B cell (primary cell): ENCODE data around the gene VIL1.

Source experiments
- CTCF ChIP-seq: fragments of 200-600 bp; IDR thresholded peaks from one replicate; pipeline ENCODE4 v1.8.0; 2022; ENCODE audit warnings: antibody characterized with exemption, mild to moderate bottlenecking
- EZH2 ChIP-seq: IDR thresholded peaks from 2 replicates; pipeline ENCODE4 v1.6.1; 2012; ENCODE audit warnings: borderline replicate concordance, low read depth, mild to moderate bottlenecking, moderate library complexity, low read length; ENCODE audit not compliant: insufficient read depth, poor library complexity, severe bottlenecking

GRCh38 chr2:218396688-218397462, 22.0 kb upstream of the VIL1 start:
- TF ChIP-seq CTCF (no peak), EZH2 (no peak)
